Measurements from ENCODE around the gene KANSL2.

DNA sequence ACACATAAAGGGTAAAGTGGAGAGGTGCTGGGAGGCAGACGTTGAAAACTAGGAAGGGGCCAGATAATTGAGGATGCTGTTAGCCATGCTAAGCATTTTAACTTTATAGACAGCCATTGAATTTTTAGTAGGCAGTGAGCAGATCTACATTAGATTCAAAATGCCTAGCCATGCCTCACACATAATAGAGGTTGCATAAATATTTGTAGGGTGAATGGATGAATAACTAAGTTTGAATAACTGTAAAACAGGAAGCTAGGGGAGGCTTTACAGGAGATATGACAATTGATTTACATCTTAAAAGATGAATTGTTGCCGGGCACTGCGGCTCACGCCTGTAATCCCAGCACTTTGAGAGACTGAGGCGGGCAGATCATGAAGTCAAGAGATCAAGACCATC, 46.8 kb upstream of the KANSL2 start:
- TF ChIP-seq, protein P1, sequence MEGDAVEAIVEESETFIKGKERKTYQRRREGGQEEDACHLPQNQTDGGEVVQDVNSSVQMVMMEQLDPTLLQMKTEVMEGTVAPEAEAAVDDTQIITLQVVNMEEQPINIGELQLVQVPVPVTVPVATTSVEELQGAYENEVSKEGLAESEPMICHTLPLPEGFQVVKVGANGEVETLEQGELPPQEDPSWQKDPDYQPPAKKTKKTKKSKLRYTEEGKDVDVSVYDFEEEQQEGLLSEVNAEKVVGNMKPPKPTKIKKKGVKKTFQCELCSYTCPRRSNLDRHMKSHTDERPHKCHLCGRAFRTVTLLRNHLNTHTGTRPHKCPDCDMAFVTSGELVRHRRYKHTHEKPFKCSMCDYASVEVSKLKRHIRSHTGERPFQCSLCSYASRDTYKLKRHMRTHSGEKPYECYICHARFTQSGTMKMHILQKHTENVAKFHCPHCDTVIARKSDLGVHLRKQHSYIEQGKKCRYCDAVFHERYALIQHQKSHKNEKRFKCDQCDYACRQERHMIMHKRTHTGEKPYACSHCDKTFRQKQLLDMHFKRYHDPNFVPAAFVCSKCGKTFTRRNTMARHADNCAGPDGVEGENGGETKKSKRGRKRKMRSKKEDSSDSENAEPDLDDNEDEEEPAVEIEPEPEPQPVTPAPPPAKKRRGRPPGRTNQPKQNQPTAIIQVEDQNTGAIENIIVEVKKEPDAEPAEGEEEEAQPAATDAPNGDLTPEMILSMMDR (IDR thresholded peaks at IDR 0.05): no peak
- no peak for TF ChIP-seq POLR2A (IDR thresholded peaks at IDR 0.05)

Measured in testis (tissue), 2 donors.